Measurements from ENCODE around the gene TNFRSF12A. TPM values are rescaled to one million over a fixed set of nuclear protein-coding genes. Genes with fewer than 3 reads are reported as not detected.

TNFRSF12A gene
- total and polyA plus RNA-seq, 2 donors (not counting 1 experiment from before 2014, with no cell fraction given): 80.7 to 196 TPM

DNA sequence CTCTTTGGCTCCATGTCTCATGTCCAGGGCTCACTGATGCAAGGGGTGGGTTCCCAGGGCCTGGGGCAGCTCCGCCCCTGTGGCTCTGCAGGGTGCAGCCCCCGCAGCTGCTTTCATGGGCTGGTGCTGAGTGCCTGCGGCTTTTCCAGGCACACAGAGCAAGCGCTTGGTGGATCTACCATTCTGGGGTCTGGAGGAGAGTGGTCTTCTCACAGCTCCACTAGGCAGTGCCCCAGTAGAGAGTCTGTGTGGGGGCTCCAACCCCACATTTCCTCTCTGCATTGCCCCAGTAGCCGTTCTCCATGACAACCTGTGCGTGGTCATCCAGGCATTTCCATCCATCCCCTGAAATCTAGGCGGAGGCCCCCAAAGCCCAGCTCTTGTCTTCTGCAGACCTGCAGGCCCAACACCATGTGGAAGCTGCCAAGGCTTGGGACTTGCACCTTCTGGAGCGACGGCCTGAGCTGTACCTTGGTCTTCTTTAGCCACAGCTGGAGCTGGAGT lies 50.5 kb downstream of the TNFRSF12A start:
- no peaks in the 10 kb centered on the region for H3K9me3 ChIP-seq (ENCODE audit: control insufficient read depth, insufficient read depth, low read depth, low read length)
- H3K27ac ChIP-seq (ENCODE audit: insufficient read depth, low read length): no peak overlapping the region

GRCh38 chr16:3071655-3072054 lies 51.5 kb downstream of the TNFRSF12A start:
- no peak overlapping the region for H3K9ac ChIP-seq (ENCODE audit: insufficient read depth, low read length)

More for the DNA sequence above, 50.5 kb downstream of the TNFRSF12A start:
- Histone ChIP-seq H4K20me1 (ENCODE audit: control insufficient read depth, extremely low read depth, insufficient read depth, low read length) (no peaks in the 10 kb centered on the region), H3K36me3 (ENCODE audit: control insufficient read depth, insufficient read depth, low read length) (no peaks in the 10 kb centered on the region), H3K79me2 (ENCODE audit: control insufficient read depth, insufficient read depth, low read length) (no peaks in the 10 kb centered on the region), H2AFZ (ENCODE audit: low read length) (no peak overlapping the region), H3K4me3 (replicated peaks in 1 of 4; ENCODE audit: control extremely low read depth in 1 of 4, insufficient read depth in 1 of 4, low read depth in 3 of 4, low read length in 4 of 4) (no peak overlapping the region), H3K4me2 (ENCODE audit: extremely low read depth, insufficient read depth, low read length) (no peak overlapping the region), H3K4me1 (ENCODE audit: control insufficient read depth, extremely low read depth, insufficient read depth, low read length) (no peaks in the 10 kb centered on the region), H3K27me3 (ENCODE audit: control insufficient read depth, insufficient read depth, low read length) (peaks cover 3% of the 10 kb centered on the region), H3K9ac (ENCODE audit: insufficient read depth, low read length) (no peak overlapping the region)
- TF ChIP-seq EZH2 (IDR thresholded peaks at IDR 0.05; ENCODE audit: low read length, missing control alignments) (no peak), CTCF (conservative IDR thresholded peaks at IDR 0.05 in 1 of 2, IDR thresholded peaks at IDR 0.05 in 1 of 2; ENCODE audit: low read depth in 1 of 2, low read length in 2 of 2) (no peak)
- no peak for DNase-seq (ENCODE audit: low read depth in 2 of 2)

More at GRCh38 chr16:3071655-3072054, 51.5 kb downstream of the TNFRSF12A start:
- peaks cover 6% of the 10 kb centered on the region for H3K27me3 ChIP-seq (ENCODE audit: control insufficient read depth, insufficient read depth, low read length)
- TF ChIP-seq CTCF (conservative IDR thresholded peaks at IDR 0.05 in 1 of 2, IDR thresholded peaks at IDR 0.05 in 1 of 2; ENCODE audit: low read depth in 1 of 2, low read length in 2 of 2): no peak
- TF ChIP-seq EZH2 (IDR thresholded peaks at IDR 0.05; ENCODE audit: low read length, missing control alignments): no peak
- H3K9me3 ChIP-seq (ENCODE audit: control insufficient read depth, insufficient read depth, low read depth, low read length): no peaks in the 10 kb centered on the region
- no peak overlapping the region for H3K4me3 ChIP-seq (replicated peaks in 1 of 4; ENCODE audit: control extremely low read depth in 1 of 4, insufficient read depth in 1 of 4, low read depth in 3 of 4, low read length in 4 of 4)
- DNase-seq (ENCODE audit: low read depth in 2 of 2): no peak
- H3K79me2 ChIP-seq (ENCODE audit: control insufficient read depth, insufficient read depth, low read length): no peaks in the 10 kb centered on the region
- no peaks in the 10 kb centered on the region for H3K4me1 ChIP-seq (ENCODE audit: control insufficient read depth, extremely low read depth, insufficient read depth, low read length)
- no peaks in the 10 kb centered on the region for H3K36me3 ChIP-seq (ENCODE audit: control insufficient read depth, insufficient read depth, low read length)
- no peaks in the 10 kb centered on the region for H4K20me1 ChIP-seq (ENCODE audit: control insufficient read depth, extremely low read depth, insufficient read depth, low read length)
- no peak overlapping the region for H3K27ac ChIP-seq (ENCODE audit: insufficient read depth, low read length)
- no peak overlapping the region for H2AFZ ChIP-seq (ENCODE audit: low read length)
- H3K4me2 ChIP-seq (ENCODE audit: extremely low read depth, insufficient read depth, low read length): no peak overlapping the region

Other genes starting within 250 kb of the TNFRSF12A start
- 227 and 436 TPM in 2 replicates for gene ELOB, start 243.1 kb upstream of the TNFRSF12A start, total RNA-seq
- 124 and 165 TPM in 2 replicates for gene ELOB, start 243.1 kb upstream of the TNFRSF12A start, polyA plus RNA-seq
- not detected in 2 replicates for gene PRSS33, start 232.8 kb upstream of the TNFRSF12A start, total RNA-seq
- gene PRSS33, start 232.8 kb upstream of the TNFRSF12A start, polyA plus RNA-seq: not detected in 2 replicates
- gene PRSS41, start 221.9 kb upstream of the TNFRSF12A start, total RNA-seq: not detected in 2 replicates
- gene PRSS41, start 221.9 kb upstream of the TNFRSF12A start, polyA plus RNA-seq: not detected in 2 replicates
- 0.17 and 0.77 TPM in 2 replicates for gene PRSS21, start 203.1 kb upstream of the TNFRSF12A start, total RNA-seq
- gene PRSS21, start 203.1 kb upstream of the TNFRSF12A start, polyA plus RNA-seq: 0.15 and 0.22 TPM in 2 replicates
- not detected in 2 replicates for gene ZG16B, start 190.1 kb upstream of the TNFRSF12A start, total RNA-seq
- gene ZG16B, start 190.1 kb upstream of the TNFRSF12A start, polyA plus RNA-seq: 0.14 TPM in 1 of 2 replicates, not detected in the other
- gene PRSS22, start 162.2 kb upstream of the TNFRSF12A start, total RNA-seq: 0.17 TPM in 1 of 2 replicates, not detected in the other
- gene PRSS22, start 162.2 kb upstream of the TNFRSF12A start, polyA plus RNA-seq: not detected in 2 replicates
- gene FLYWCH2, start 137.2 kb upstream of the TNFRSF12A start, total RNA-seq: 55.2 and 56.8 TPM in 2 replicates
- gene FLYWCH2, start 137.2 kb upstream of the TNFRSF12A start, polyA plus RNA-seq: 18.1 and 21.2 TPM in 2 replicates
- 44.4 and 58.5 TPM in 2 replicates for gene FLYWCH1, start 108.4 kb upstream of the TNFRSF12A start, total RNA-seq
- 12.0 and 16.4 TPM in 2 replicates for gene FLYWCH1, start 108.4 kb upstream of the TNFRSF12A start, polyA plus RNA-seq
- gene KREMEN2, start 56.1 kb upstream of the TNFRSF12A start, total RNA-seq: not detected in 2 replicates
- not detected in 2 replicates for gene KREMEN2, start 56.1 kb upstream of the TNFRSF12A start, polyA plus RNA-seq
- gene PAQR4, start 51.0 kb upstream of the TNFRSF12A start, total RNA-seq: 1.0 and 1.5 TPM in 2 replicates
- 3.0 and 8.7 TPM in 2 replicates for gene PAQR4, start 51.0 kb upstream of the TNFRSF12A start, polyA plus RNA-seq
- 0.26 and 1.2 TPM in 2 replicates for gene PKMYT1, start 39.9 kb upstream of the TNFRSF12A start, total RNA-seq
- gene PKMYT1, start 39.9 kb upstream of the TNFRSF12A start, polyA plus RNA-seq: 2.7 and 8.3 TPM in 2 replicates
- not detected in 2 replicates for gene CLDN9, start 7.4 kb upstream of the TNFRSF12A start, total RNA-seq
- gene CLDN9, start 7.4 kb upstream of the TNFRSF12A start, polyA plus RNA-seq: not detected in 2 replicates
- 0.26 TPM in 1 of 2 replicates, not detected in the other for gene CLDN6, start 2.2 kb upstream of the TNFRSF12A start, total RNA-seq
- gene CLDN6, start 2.2 kb upstream of the TNFRSF12A start, polyA plus RNA-seq: 0.03 TPM in 1 of 2 replicates, not detected in the other
- 36.0 and 75.5 TPM in 2 replicates for gene HCFC1R1, start 3.6 kb downstream of the TNFRSF12A start, total RNA-seq
- 44.9 and 58.0 TPM in 2 replicates for gene HCFC1R1, start 3.6 kb downstream of the TNFRSF12A start, polyA plus RNA-seq
- gene THOC6, start 3.7 kb downstream of the TNFRSF12A start, total RNA-seq: 25.4 and 26.6 TPM in 2 replicates
- gene THOC6, start 3.7 kb downstream of the TNFRSF12A start, polyA plus RNA-seq: 17.6 and 19.7 TPM in 2 replicates
- not detected in 2 replicates for gene BICDL2, start 16.6 kb downstream of the TNFRSF12A start, total RNA-seq
- 0.05 TPM in 1 of 2 replicates, not detected in the other for gene BICDL2, start 16.6 kb downstream of the TNFRSF12A start, polyA plus RNA-seq
- not detected in 2 replicates for gene MMP25, start 26.2 kb downstream of the TNFRSF12A start, total RNA-seq
- 0.02 and 0.03 TPM in 2 replicates for gene MMP25, start 26.2 kb downstream of the TNFRSF12A start, polyA plus RNA-seq
- gene IL32, start 45.3 kb downstream of the TNFRSF12A start, total RNA-seq: 4.4 and 5.1 TPM in 2 replicates
- 1.4 and 4.1 TPM in 2 replicates for gene IL32, start 45.3 kb downstream of the TNFRSF12A start, polyA plus RNA-seq
- not detected in 2 replicates for gene ZSCAN10, start 78.9 kb downstream of the TNFRSF12A start, total RNA-seq
- 0.02 TPM in 1 of 2 replicates, not detected in the other for gene ZSCAN10, start 78.9 kb downstream of the TNFRSF12A start, polyA plus RNA-seq
- gene ZNF205, start 92.2 kb downstream of the TNFRSF12A start, total RNA-seq: 16.0 and 16.4 TPM in 2 replicates
- 3.4 and 4.4 TPM in 2 replicates for gene ZNF205, start 92.2 kb downstream of the TNFRSF12A start, polyA plus RNA-seq
- gene ZNF213, start 114.7 kb downstream of the TNFRSF12A start, total RNA-seq: 5.9 and 8.8 TPM in 2 replicates
- gene ZNF213, start 114.7 kb downstream of the TNFRSF12A start, polyA plus RNA-seq: 0.43 and 0.52 TPM in 2 replicates
- not detected in 2 replicates for gene OR1F1, start 167.8 kb downstream of the TNFRSF12A start, total RNA-seq
- gene OR1F1, start 167.8 kb downstream of the TNFRSF12A start, polyA plus RNA-seq: 0.07 and 0.23 TPM in 2 replicates
- 8.0 and 8.1 TPM in 2 replicates for gene ZNF200, start 214.8 kb downstream of the TNFRSF12A start, total RNA-seq
- gene ZNF200, start 214.8 kb downstream of the TNFRSF12A start, polyA plus RNA-seq: 5.1 and 5.9 TPM in 2 replicates
- gene MEFV, start 236.3 kb downstream of the TNFRSF12A start, total RNA-seq: under 0.01 and 0.17 TPM in 2 replicates
- gene MEFV, start 236.3 kb downstream of the TNFRSF12A start, polyA plus RNA-seq: not detected in 2 replicates